Iris pigment epithelial cell (primary cell): ENCODE measurements around the gene PPFIBP1.
"Not testable (repeated sequence)": the region's sequence is repeated elsewhere in the genome, so short reads cannot be mapped to it uniquely, and the experiment has no call there.

ENCODE experiments used
- DNase-seq: peaks from one replicate; pipeline ENCODE4 v3.0.0-alpha.2; 2011; ENCODE audit warnings: low read depth

Gene PPFIBP1

GRCh38 chr12:27627123-27627852, 103.3 kb downstream of the PPFIBP1 start:
- peak; percentile 86 for DNase-seq

GRCh38 chr12:27627853-27628469, 104.0 kb downstream of the PPFIBP1 start:
- DNase-seq: peak; percentile 46

DNA sequence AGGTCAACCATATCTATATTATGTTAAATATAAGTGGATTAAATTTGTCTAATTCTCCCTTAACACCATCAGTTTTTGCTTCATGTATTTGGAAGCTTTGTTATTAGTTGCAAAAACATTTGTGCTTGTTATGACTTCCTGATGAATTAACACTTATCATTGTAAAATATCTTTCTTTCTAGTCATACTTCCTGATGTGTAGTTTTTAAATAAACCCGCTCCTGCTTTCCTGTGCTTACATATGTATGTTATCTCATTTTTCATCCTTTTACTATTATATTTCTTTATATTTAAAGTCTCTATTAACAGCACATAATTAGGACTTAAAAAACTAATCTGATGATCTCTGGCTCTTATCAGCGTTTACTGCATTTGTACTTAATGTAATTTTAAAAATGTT, 106.2 kb downstream of the PPFIBP1 start:
- not testable (repeated sequence) for DNase-seq

DNA sequence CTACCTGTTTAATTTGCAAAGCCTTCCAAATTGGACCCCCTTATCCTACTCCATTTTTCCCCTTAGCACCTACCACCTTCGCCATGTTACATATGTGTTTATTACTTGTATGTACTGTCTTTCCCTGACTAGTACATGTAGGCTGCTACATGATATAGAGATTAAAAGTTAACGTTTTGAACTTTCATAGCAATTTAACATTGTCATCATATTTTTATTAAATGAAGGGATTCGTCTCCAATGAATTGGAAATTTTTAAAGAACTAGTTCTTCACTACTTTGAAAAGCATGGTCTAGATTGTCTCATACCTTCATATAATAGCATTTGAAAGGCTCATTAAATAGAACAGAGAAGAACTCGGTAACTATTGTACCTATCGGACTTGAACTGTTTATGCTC, 107.4 kb downstream of the PPFIBP1 start:
- no peak for DNase-seq

GRCh38 chr12:27631813-27632491, 107.9 kb downstream of the PPFIBP1 start:
- no peak for DNase-seq

- DNase-seq: peak; percentile 67
Observed at GRCh38 chr12:27635349-27635972, 111.5 kb downstream of the PPFIBP1 start.

DNA sequence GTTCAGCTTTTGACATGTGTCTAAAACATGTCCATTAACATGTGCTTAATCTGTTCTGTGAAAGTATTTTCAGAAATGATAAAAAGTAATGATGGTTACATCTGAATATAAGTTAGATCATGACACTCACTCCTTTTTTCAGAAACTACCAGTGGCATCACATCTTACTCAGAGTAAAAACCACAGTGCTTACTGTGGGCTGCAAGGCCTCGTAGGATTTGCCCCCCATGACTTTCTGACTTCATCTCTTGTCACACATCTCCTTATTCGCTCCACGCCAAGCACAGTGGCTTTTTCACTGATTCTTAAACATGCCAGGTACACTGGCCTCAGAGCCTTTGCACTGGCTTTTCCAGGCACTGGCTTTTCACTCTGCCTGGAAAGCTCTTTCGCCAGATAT, 112.6 kb downstream of the PPFIBP1 start:
- DNase-seq: not testable (repeated sequence)

DNA sequence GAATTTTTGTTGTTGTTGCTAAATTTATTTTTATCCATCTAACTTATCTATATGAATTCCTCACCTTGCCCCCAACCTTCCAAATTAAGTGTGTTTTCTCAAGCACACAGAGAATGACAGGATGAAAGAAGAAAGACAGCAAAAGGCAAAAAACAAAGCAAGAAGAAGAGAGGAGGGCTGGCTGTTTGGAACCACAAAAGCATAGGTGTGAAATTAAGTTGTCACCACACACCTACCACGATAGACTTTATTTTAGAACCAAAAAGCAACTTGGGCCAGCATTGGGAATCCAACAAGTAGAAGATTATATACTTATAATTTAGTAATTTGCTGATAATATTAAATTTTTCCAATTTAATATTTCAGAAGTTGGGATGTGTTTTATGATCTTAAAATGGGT, 113.5 kb downstream of the PPFIBP1 start:
- no peak for DNase-seq

GRCh38 chr12:27639265-27639664, 115.3 kb downstream of the PPFIBP1 start:
- no peak for DNase-seq

- DNase-seq: peak; percentile 75
Observed at GRCh38 chr12:27640566-27641200, 116.7 kb downstream of the PPFIBP1 start.

DNA sequence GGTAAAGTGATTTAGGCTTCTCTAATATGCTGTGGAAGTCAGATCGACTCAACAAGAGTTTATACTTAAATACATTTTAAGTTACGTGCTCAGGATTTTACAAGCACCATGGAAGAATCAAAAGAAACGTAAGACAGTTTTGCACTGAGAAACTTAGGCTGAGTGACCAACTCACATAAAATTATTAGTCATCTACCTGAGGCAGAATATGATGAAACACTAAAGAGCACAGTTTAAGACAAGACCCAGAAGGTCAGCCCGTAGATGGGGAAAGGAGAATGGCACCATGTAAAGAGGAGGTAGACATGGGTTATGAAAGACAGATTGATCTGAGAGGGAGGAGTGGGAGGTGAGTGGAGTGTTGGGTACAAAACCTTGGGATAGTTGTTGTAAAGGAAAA, 118.4 kb downstream of the PPFIBP1 start:
- not testable (repeated sequence) for DNase-seq

- DNase-seq: not testable (repeated sequence)
Observed at GRCh38 chr12:27642892-27643291, 118.9 kb downstream of the PPFIBP1 start.

DNA sequence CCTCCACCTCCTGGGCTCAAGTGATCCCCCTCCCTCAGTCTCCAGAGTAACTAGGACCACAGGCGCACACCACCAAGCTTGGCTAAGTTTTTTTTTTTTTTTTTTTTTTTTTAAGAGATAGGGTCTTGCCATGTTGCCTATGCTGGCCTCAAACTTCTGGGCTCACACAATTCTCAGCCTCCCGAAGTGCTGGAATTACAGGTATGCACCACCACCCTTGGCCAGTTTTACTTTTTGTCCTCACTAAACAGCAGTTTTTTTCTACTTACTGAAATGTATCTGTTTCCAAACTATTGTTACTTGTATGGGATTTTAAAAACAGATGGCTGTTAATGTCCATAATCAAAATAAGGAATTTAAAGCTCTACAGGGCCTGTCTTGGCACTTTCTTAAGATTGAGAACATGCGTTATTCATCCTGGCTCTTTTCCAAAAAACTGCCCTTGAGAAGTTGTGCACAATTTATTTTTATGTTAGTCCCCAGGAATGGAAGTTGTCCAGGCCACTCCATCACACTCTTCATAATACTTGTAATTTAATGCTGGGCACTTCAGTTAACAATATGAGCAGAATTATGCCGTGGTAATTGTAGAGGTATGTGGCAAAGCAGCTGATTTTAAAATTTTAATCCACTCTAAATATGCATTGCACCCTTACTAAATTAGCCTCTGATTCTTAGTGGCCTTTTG, 120.3 kb downstream of the PPFIBP1 start:
- peak; percentile 75 for DNase-seq

DNA sequence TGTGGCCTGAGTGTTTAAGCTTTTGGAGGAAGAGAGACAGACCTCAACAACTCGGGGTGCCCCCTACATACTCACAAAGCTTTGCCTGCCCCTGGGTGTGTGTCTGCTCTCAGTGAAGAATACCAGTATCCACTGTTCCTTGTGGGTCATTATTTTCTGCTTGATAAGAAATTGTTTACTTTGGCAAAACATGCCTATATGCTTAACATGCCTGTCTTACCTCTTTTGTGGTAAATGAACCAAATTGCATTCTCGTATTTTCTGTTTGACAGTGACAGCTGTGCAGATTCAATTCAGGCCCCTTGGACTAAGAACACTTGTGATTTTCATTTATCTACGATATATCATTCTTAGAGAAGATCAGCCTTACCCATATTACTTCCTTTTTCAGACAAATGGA, 121.7 kb downstream of the PPFIBP1 start:
- DNase-seq: no peak

GRCh38 chr12:27646149-27646548, 122.1 kb downstream of the PPFIBP1 start:
- DNase-seq: no peak

DNA sequence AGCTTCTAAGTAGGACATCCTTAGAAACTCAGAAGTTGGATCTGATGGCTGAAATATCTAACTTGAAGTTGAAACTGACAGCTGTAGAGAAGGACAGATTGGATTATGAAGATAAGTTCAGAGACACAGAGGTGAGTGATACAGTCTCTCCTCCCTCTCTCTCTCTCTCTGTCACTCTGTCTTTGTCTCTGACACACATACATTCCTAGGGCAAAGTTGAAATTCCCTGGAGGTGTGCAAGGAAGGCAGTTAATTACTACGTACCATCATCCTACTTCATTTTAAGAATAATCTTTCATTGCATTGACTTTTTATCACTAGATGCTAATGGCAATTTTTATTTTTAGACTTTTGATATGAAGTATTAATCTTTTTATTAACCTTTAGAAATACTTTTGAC, 126.0 kb downstream of the PPFIBP1 start:
- DNase-seq: no peak

DNA sequence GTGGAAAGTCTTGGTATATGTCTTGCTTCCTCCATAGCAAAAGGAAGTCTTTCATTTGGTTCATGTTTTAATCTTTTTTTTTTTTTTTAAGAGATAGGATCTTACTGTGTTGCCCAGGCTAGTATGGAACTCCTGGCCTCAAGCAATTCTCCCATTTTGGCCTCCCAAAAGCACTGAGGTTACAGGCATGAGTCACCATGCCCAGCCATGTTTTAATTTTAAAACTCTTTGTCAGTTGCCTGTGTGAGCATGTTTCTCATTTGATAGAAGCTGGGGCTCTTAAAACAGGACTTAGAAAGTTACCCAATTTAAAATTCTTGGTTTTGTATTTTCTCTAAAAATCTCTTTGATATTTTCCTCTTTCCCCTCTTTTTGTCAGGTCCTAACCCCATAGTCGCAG, 127.2 kb downstream of the PPFIBP1 start:
- DNase-seq: no peak

GRCh38 chr12:27652174-27652763, 128.3 kb downstream of the PPFIBP1 start:
- DNase-seq: peak; percentile 78

GRCh38 chr12:27653661-27654060, 129.7 kb downstream of the PPFIBP1 start:
- DNase-seq: no peak

- not testable (repeated sequence) for DNase-seq
Observed at GRCh38 chr12:27655476-27655875, 131.5 kb downstream of the PPFIBP1 start.

DNA sequence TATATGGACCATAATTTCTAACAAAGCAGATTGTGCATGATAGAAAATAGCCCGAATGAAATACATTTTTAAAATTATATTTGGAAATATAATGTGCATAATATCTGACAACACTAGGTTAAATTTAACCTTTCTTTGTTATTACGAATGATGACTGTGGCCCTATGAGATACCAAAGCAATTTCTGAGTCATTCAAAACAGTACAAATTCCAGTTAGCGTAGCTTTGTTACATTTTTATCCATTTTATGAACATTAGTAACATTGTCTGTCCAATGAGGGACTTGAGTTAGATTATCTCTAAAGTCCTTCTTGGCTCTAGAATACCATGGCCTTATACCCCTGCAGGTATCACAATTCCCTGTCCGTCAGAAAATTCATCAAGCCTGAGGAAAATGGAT, 133.3 kb downstream of the PPFIBP1 start:
- peak; percentile 45 for DNase-seq
